GM15510 (cell line): ENCODE measurements around the gene STON2.

Experiments
- POLR2A ChIP-seq: IDR thresholded peaks from 3 replicates; pipeline ENCODE4 v1.6.1; 2011; ENCODE audit warnings: borderline replicate concordance; ENCODE audit not compliant: insufficient read length; ENCODE audit errors: extremely low read depth

STON2 gene

GRCh38 chr14:81311778-81312177 is 88.3 kb downstream of the STON2 start:
- no peak for TF ChIP-seq POLR2A

GRCh38 chr14:81311141-81311540 is 89.0 kb downstream of the STON2 start:
- TF ChIP-seq POLR2A = no peak

GRCh38 chr14:81310606-81311005 is 89.5 kb downstream of the STON2 start:
- no peak for TF ChIP-seq POLR2A

- TF ChIP-seq POLR2A = no peak
These were observed 90.6 kb downstream of the STON2 start for GRCh38 chr14:81309511-81309910.

- no peak for TF ChIP-seq POLR2A
These were observed 94.4 kb downstream of the STON2 start for GRCh38 chr14:81305743-81306142.

GRCh38 chr14:81305065-81305464 is 95.1 kb downstream of the STON2 start:
- no peak for TF ChIP-seq POLR2A

- TF ChIP-seq POLR2A = no peak
These were observed 96.7 kb downstream of the STON2 start for GRCh38 chr14:81303258-81303935.

- TF ChIP-seq POLR2A = no peak
These were observed 97.5 kb downstream of the STON2 start for GRCh38 chr14:81302638-81303037.

GRCh38 chr14:81301813-81302212 is 98.3 kb downstream of the STON2 start:
- TF ChIP-seq POLR2A = no peak

GRCh38 chr14:81301371-81301770 is 98.8 kb downstream of the STON2 start:
- no peak for TF ChIP-seq POLR2A

- TF ChIP-seq POLR2A = no peak
These were observed 101.2 kb downstream of the STON2 start for GRCh38 chr14:81298911-81299310.

- no peak for TF ChIP-seq POLR2A
These were observed 102.0 kb downstream of the STON2 start for GRCh38 chr14:81298122-81298521.

GRCh38 chr14:81295958-81296923 is 103.9 kb downstream of the STON2 start:
- no peak for TF ChIP-seq POLR2A

- TF ChIP-seq POLR2A = no peak
These were observed 110.6 kb downstream of the STON2 start for GRCh38 chr14:81289516-81289915.

GRCh38 chr14:81286574-81287370 is 113.4 kb downstream of the STON2 start:
- no peak for TF ChIP-seq POLR2A
